Stimulated activated naive CD8-positive, alpha-beta T cell treated with anti-CD3 and anti-CD28 coated beads, Interleukin-15, Interleukin-2, amounts not matched to agents 100 ng/mL and 50 ng/mL, for 24 hours (primary cell): ENCODE measurements around the gene VSIR.

Experiments used
- H3K27ac Mint-ChIP-seq: one replicate; pipeline ENCODE4 v1.8.0; 2021; ENCODE audit warnings: mild to moderate bottlenecking, mixed read lengths
- H3K27me3 Mint-ChIP-seq: one replicate; pipeline ENCODE4 v1.8.0; 2021; ENCODE audit warnings: mixed read lengths
- H3K36me3 Mint-ChIP-seq: one replicate; pipeline ENCODE4 v1.8.0; 2021; ENCODE audit warnings: low read depth, mixed read lengths
- H3K4me1 Mint-ChIP-seq: one replicate; pipeline ENCODE4 v1.8.0; 2021; ENCODE audit warnings: low read depth, mixed read lengths
- H3K4me3 Mint-ChIP-seq: one replicate; pipeline ENCODE4 v1.8.0; 2021; ENCODE audit warnings: mild to moderate bottlenecking, mixed read lengths
- H3K9me3 Mint-ChIP-seq: one replicate; pipeline ENCODE4 v1.8.0; 2021; ENCODE audit warnings: mixed read lengths

The VSIR gene

DNA sequence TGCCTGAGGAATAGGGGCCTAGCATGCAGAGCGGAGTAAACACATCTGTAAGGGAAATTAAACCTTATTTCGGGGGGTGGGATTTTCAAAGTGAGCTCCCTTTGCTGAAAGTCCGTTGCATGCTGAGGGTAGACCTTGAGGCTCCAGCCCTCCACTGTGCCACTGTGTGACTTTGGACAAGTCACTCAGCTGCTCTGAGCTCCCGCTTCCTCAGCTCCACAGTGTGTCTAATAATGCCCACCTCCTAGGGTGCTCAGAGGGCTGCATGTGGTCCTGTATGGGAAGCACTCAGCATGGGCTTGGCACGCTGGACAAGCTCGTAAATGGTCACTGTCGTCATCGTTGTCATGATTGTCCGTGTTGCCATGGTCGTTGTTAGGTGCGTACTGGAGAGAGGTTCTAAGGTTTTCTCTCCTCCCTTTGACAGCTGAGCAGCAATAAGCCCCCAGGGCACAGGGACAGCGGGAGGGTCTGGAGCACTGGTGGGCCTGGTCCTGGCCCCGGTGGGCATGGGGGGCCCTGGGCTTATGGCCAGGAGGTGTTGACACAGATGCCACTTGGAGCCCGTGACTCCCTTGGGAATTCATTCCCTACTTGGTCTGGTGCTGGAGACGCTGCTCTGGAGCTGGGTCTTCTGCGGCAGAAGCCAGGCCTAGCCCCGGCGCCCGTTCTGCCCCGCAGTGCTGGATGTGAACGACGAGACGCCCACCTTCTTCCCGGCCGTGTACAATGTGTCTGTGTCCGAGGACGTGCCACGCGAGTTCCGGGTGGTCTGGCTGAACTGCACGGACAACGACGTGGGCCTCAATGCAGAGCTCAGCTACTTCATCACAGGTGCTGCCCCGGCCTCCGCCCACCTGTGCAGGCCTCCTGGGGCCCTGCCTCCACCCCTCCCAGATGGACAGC is 66.9 kb downstream of the VSIR start:
- no peaks in the 10 kb centered on the region for H3K9me3 Mint-ChIP-seq
- H3K36me3 Mint-ChIP-seq: no peaks in the 10 kb centered on the region
- H3K27me3 Mint-ChIP-seq: no peaks in the 10 kb centered on the region
- H3K27ac Mint-ChIP-seq: no peak overlapping the region
- H3K4me3 Mint-ChIP-seq: no peak overlapping the region
- H3K4me1 Mint-ChIP-seq: peaks cover 26% of the 10 kb centered on the region

DNA sequence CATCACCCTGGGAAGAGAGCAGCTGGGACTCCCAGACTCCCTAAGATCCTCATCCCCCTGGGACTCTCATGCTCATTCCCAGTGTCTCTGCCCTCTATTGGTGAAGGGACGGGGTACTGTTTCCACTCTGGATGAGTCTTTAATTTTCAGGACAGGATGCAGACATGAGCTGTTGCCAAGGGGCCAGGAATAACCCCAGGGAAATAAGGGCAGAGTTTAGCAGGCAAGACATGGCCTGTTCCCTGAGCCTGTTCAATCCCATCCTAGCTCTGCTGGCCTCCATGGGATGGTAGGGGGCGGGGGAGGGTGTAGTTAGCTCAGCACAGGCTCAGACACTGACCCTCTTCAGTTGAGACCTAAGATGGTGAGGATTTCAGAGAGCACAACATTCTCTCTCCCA is 67.7 kb downstream of the VSIR start:
- Mint-ChIP-seq H3K4me3 (no peak overlapping the region), H3K36me3 (no peaks in the 10 kb centered on the region), H3K4me1 (peaks cover 26% of the 10 kb centered on the region), H3K9me3 (no peaks in the 10 kb centered on the region), H3K27me3 (no peaks in the 10 kb centered on the region), H3K27ac (no peak overlapping the region)

DNA sequence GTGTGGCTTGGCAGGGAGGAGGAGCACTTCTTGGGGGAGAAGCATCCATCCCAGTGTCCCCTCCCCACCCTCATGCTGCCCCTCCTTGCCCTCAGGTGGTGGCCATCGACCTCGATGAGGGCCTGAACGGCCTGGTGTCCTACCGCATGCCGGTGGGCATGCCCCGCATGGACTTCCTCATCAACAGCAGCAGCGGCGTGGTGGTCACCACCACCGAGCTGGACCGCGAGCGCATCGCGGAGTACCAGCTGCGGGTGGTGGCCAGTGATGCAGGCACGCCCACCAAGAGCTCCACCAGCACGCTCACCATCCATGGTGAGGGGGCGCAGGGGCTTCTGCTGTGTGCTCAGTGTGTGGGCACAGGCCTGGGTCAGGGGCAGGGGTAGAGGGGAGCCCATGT is 68.5 kb downstream of the VSIR start:
- no peaks in the 10 kb centered on the region for H3K27me3 Mint-ChIP-seq
- H3K9me3 Mint-ChIP-seq: no peaks in the 10 kb centered on the region
- no peaks in the 10 kb centered on the region for H3K36me3 Mint-ChIP-seq
- H3K27ac Mint-ChIP-seq: no peak overlapping the region
- no peak overlapping the region for H3K4me3 Mint-ChIP-seq
- peaks cover 22% of the 10 kb centered on the region for H3K4me1 Mint-ChIP-seq

DNA sequence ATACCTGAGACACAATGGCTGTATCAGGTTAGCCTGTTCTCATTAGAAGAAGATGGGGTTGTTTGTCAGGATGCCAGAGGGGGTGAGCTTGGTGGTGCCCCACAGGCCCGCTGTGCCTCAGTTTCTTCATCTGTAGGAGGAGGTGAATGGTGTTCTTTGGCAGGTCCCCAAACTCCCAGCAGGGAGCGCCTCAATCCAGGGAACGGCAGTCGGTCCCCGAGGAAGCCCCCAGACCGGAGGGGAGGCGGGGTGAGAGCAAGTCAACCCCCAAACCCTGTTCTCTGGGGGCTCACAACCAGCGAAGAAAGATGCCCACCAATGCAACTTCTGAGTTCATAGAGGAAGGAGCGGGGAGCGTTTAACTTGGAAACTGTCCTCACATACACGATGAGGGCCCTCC is 69.7 kb downstream of the VSIR start:
- Mint-ChIP-seq H3K36me3 (no peaks in the 10 kb centered on the region), H3K27me3 (no peaks in the 10 kb centered on the region), H3K9me3 (no peaks in the 10 kb centered on the region), H3K27ac (peak overlapping the region; percentile 55), H3K4me1 (peaks cover 23% of the 10 kb centered on the region), H3K4me3 (no peak overlapping the region)

DNA sequence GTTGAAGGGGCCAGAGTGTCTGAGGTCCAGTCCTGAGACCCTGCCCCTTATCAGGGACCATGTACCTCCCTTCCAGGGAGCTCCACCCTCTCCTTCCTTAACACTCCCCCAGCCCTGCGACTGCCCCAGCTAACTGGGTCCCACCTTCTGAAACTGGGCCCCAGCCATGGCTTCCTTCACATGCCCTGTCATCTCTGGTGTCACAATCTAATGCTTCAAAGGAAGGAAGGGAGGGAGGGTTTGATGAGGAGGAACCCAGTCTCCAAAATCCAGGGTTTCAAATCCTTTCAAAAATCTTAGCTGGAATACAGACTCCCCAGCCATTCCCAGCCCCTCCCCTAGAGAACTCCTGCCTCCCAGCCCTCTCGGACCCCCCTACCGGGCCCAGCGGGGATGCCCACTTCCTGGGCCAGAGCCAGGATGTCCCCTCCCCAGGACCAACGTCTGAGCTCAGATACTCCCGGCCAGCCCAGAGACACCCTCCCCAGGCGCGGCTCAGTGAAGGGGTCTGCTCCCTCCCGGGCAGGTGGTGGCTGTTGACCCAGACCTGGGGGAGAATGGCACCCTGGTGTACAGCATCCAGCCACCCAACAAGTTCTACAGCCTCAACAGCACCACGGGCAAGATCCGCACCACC is 71.7 kb downstream of the VSIR start:
- Mint-ChIP-seq H3K27ac (no peak overlapping the region), H3K9me3 (no peaks in the 10 kb centered on the region), H3K4me1 (peaks cover 31% of the 10 kb centered on the region), H3K27me3 (no peaks in the 10 kb centered on the region), H3K4me3 (no peak overlapping the region), H3K36me3 (no peaks in the 10 kb centered on the region)

DNA sequence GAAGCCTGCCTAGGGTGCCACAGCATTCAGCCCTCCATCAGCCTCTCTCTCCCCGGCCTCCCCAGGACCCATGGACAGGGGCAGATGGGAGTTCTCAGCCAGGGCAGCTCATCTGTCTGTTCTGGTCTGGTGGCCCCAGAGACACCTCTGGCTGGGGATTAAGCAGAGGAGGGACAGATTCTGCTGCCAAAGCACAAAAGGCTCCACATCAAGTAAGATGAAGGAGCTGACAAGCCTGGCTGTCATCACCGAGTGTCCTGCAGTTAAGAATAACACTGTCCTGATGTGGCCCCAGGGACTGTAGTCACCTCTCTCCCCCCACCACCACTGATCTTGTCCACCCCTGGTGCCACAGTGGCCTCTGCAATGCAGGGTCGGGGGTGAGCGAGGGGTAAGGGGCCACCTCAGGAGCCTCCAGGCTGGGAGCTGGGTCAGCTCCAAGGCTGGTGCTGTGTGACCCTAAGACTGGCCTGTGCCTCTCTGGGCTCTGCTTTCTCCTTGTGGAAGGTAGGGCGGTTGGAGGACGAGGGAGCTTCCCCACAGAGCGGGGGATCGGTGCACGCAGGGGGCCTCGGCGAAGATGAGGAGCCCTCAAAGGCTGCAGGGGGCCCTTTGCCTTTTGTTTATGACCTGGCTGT is 72.5 kb downstream of the VSIR start:
- H3K27ac Mint-ChIP-seq: no peak overlapping the region

DNA sequence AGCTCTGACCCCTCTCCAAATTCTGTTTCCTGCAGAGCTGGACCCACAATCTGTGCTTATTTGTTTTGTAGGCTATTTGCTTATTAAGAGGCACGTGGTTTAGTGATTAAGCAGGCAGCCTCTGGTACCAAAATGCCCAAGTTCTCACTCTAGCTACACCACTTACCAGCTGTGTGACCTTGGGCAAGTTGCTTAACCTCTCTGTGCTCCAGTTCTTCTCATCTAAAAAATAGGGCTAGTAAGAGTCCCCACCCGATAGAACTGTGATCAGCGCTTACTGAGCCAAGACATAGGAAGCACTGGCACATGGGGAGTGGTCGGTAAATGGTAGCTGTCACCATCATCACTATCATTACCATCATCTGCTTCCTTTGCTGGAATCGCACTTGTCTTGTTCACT is 74.6 kb downstream of the VSIR start:
- no peak overlapping the region for H3K4me3 Mint-ChIP-seq
- H3K4me1 Mint-ChIP-seq: peaks cover 53% of the 10 kb centered on the region

More for the DNA sequence above, 72.5 kb downstream of the VSIR start:
- no peaks in the 10 kb centered on the region for H3K27me3 Mint-ChIP-seq
- no peaks in the 10 kb centered on the region for H3K36me3 Mint-ChIP-seq
- H3K4me1 Mint-ChIP-seq: peaks cover 35% of the 10 kb centered on the region
- no peak overlapping the region for H3K4me3 Mint-ChIP-seq
- no peaks in the 10 kb centered on the region for H3K9me3 Mint-ChIP-seq

DNA sequence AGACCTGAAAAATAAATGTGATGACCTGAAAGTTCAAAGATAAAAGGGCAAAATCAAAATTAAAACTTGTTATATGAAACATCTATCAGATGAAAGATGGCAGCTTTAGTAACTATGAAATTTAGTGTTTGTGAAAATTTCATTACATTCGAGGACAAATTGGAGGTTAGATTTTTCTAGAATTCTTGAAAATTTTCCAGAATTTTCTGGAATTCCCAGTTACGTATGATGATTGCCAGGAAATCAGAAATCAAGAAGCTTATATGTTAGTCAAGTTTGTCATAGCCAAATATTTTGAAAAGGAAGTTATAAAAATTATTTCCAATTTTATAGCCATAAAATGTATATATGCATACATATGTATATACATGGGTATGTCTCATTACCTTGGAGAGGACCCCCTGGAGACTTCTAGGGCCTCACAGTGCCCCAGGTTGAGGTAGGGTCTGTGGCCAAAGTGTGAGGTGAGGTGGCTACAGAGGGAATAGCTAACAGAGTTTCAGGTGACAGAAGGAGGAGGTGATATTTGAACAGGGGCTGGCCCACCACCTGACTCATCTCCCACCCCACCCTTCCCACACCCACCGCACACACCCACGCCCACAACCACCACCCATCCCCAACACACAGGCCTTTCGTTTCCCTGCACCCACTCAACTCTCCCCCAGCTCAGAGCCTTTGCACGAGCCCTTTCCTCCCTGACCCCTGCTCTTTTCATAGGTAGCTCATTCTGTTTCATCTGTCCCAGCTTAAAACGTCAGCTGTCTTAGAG is 75.2 kb downstream of the VSIR start:
- Mint-ChIP-seq H3K4me1 (peaks cover 56% of the 10 kb centered on the region), H3K36me3 (no peaks in the 10 kb centered on the region), H3K27me3 (no peaks in the 10 kb centered on the region), H3K9me3 (no peaks in the 10 kb centered on the region), H3K4me3 (peak overlapping the region; percentile 1), H3K27ac (peak overlapping the region; percentile 83)

More for the DNA sequence above, 74.6 kb downstream of the VSIR start:
- no peaks in the 10 kb centered on the region for H3K36me3 Mint-ChIP-seq
- H3K9me3 Mint-ChIP-seq: no peaks in the 10 kb centered on the region
- H3K27me3 Mint-ChIP-seq: no peaks in the 10 kb centered on the region
- peak overlapping the region; percentile 83 for H3K27ac Mint-ChIP-seq
